Effector memory CD4-positive, alpha-beta T cell (primary cell): ENCODE results near the gene KCNC1.

Experiments
- DNase-seq, 3 donors: peaks; one replicate each; pipeline ENCODE4 v3.0.0-alpha.2; 2020
- H3K27ac ChIP-seq: 2 replicates; pipeline ENCODE4 v1.7.0; 2013; ENCODE audit warnings: mild to moderate bottlenecking, low read length, moderate library complexity; ENCODE audit not compliant: insufficient read depth, poor library complexity, severe bottlenecking
- H3K27me3 ChIP-seq: replicated peaks from 2 replicates; pipeline ENCODE4 v1.7.0; 2013; ENCODE audit warnings: mild to moderate bottlenecking, low read length; ENCODE audit not compliant: insufficient read depth, control insufficient read depth, poor library complexity, severe bottlenecking
- H3K36me3 ChIP-seq: 2 replicates; pipeline ENCODE4 v1.7.0; 2013; ENCODE audit warnings: mild to moderate bottlenecking, low read length, moderate library complexity; ENCODE audit not compliant: control insufficient read depth, insufficient read depth
- H3K4me1 ChIP-seq: 2 replicates; pipeline ENCODE4 v1.7.0; 2013; ENCODE audit warnings: low read length, mild to moderate bottlenecking; ENCODE audit not compliant: control insufficient read depth, insufficient read depth, poor library complexity, severe bottlenecking
- H3K4me3 ChIP-seq: 2 replicates; pipeline ENCODE4 v1.7.0; 2013; ENCODE audit warnings: low read length, low read depth, mild to moderate bottlenecking; ENCODE audit not compliant: insufficient read depth, poor library complexity, severe bottlenecking
- H3K9me3 ChIP-seq: 2 replicates; pipeline ENCODE4 v1.7.0; 2013; ENCODE audit warnings: mild to moderate bottlenecking, low read length, moderate library complexity; ENCODE audit not compliant: control insufficient read depth

KCNC1 gene

GRCh38 chr11:17753153-17753552 lies 18.6 kb downstream of the KCNC1 start:
- DNase-seq = no peak
- H3K27me3 ChIP-seq = no peaks in the 10 kb centered on the region
- no peaks in the 10 kb centered on the region for H3K9me3 ChIP-seq
- H3K4me1 ChIP-seq = no peaks in the 10 kb centered on the region
- no peak overlapping the region for H3K27ac ChIP-seq
- no peak overlapping the region for H3K4me3 ChIP-seq
- no peaks in the 10 kb centered on the region for H3K36me3 ChIP-seq

GRCh38 chr11:17753641-17754040 lies 19.1 kb downstream of the KCNC1 start:
- Histone ChIP-seq H3K27me3 (no peaks in the 10 kb centered on the region), H3K27ac (no peak overlapping the region), H3K4me1 (no peaks in the 10 kb centered on the region), H3K9me3 (no peaks in the 10 kb centered on the region), H3K4me3 (no peak overlapping the region), H3K36me3 (no peaks in the 10 kb centered on the region)
- DNase-seq = no peak

GRCh38 chr11:17755891-17756290 lies 21.3 kb downstream of the KCNC1 start:
- no peak overlapping the region for H3K27ac ChIP-seq
- H3K27me3 ChIP-seq = no peaks in the 10 kb centered on the region
- no peaks in the 10 kb centered on the region for H3K4me1 ChIP-seq
- no peaks in the 10 kb centered on the region for H3K9me3 ChIP-seq
- no peak for DNase-seq
- H3K4me3 ChIP-seq = no peak overlapping the region
- no peaks in the 10 kb centered on the region for H3K36me3 ChIP-seq

- Histone ChIP-seq H3K27me3 (no peaks in the 10 kb centered on the region), H3K9me3 (no peaks in the 10 kb centered on the region), H3K4me1 (no peaks in the 10 kb centered on the region), H3K27ac (no peak overlapping the region), H3K36me3 (no peaks in the 10 kb centered on the region), H3K4me3 (no peak overlapping the region)
- no peak for DNase-seq
Observed at GRCh38 chr11:17760102-17761029, 25.8 kb downstream of the KCNC1 start.

DNA sequence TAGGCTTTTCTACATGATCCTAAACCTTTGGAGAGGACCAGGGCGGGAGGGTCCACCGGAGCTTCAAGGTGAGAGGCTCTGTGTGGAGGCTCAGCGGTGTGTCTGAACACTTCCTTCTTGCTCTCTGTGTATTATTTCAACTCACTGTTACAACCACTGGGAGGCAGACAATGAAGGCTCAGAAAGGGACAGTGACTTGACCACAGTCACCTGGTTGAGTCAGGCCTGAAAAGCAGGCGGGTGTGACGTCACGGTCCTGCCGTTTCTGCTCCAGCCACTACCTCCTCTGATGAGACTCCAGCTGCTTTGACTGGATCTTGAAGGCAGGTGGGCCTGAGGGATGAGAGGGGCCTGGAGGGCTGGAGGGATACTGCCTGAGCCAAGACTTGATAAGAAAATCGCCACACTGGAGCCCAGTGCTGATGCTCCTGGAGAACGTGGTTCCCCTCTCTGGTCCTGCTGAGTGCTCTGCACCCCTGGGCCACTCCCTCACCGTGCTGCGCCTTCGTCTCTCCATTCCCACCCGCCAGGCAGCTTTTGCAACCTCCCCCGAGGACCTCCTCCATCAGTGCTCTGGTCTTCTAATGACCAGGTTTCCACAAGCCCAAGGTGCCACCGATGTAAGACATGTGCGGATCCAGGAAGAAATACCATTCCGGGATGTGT lies 27.9 kb downstream of the KCNC1 start:
- DNase-seq = no peak
- H3K4me3 ChIP-seq = no peak overlapping the region
- no peaks in the 10 kb centered on the region for H3K36me3 ChIP-seq
- no peaks in the 10 kb centered on the region for H3K27me3 ChIP-seq
- H3K4me1 ChIP-seq = no peaks in the 10 kb centered on the region
- no peak overlapping the region for H3K27ac ChIP-seq
- H3K9me3 ChIP-seq = no peaks in the 10 kb centered on the region

DNA sequence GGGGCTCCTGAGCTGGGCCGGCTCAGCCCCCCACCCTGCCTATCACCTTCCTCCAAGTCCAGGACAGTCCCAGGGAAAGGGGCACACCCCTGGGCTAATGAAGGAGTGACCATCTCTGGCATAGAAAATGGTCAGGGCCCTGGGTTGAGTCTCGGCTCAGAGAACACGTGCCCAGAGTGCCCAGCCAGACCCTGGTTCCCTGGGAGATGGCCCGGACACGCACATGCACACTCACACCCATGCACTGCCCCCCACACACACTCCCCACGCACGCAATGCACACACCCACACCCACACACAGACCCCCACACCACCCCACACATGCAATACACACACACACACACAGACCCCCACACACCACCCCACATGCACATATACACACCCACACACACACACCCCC lies 28.7 kb downstream of the KCNC1 start:
- Histone ChIP-seq H3K27me3 (no peaks in the 10 kb centered on the region), H3K36me3 (no peaks in the 10 kb centered on the region), H3K4me3 (no peak overlapping the region), H3K9me3 (no peaks in the 10 kb centered on the region), H3K27ac (no peak overlapping the region), H3K4me1 (no peaks in the 10 kb centered on the region)
- DNase-seq = no peak

- no peaks in the 10 kb centered on the region for H3K9me3 ChIP-seq
- no peaks in the 10 kb centered on the region for H3K4me1 ChIP-seq
- H3K36me3 ChIP-seq = no peaks in the 10 kb centered on the region
- no peak overlapping the region for H3K27ac ChIP-seq
- no peak for DNase-seq
- H3K27me3 ChIP-seq = no peaks in the 10 kb centered on the region
- H3K4me3 ChIP-seq = no peak overlapping the region
Observed at GRCh38 chr11:17763703-17764102, 29.1 kb downstream of the KCNC1 start.

DNA sequence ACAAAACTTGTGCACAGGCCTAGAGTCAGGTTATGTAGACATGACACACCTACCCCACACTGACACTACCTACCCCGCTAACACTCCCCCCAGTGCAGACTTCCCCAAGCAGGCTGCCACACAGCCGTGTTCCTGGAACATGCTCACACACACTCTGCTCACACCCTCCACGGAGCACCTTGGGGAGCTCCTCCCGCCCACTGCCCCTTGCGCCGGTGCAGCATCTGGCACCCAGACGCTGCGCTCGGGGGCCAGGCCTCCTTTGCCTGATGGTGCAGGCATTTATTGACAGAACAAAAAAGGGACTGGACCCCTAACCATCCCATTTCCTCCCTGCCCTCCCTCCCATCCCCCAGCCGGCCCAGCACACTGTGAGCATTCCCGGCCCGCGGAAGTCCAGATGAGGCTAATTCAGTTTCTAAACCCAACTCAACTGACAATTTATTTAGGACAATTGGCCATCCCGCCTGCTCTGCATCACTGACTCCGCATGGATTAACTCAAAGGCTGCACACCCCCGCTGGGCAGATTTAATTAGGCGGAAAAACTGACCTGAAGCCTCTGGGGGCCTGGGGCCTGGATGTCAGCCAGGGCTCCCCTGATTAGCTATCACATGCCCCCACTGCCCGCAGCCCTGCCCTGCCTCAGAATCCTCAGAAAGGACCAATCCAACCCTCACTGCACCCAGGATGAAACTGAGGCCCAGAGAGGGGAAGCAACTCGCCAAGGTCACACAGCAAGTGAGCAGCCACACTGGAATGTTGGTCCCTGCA lies 30.1 kb downstream of the KCNC1 start:
- Histone ChIP-seq H3K9me3 (no peaks in the 10 kb centered on the region), H3K4me3 (no peak overlapping the region), H3K27me3 (no peaks in the 10 kb centered on the region), H3K36me3 (no peaks in the 10 kb centered on the region), H3K27ac (no peak overlapping the region), H3K4me1 (no peaks in the 10 kb centered on the region)
- DNase-seq = no peak

GRCh38 chr11:17765356-17766072 lies 30.9 kb downstream of the KCNC1 start:
- DNase-seq = no peak
- Histone ChIP-seq H3K4me1 (no peaks in the 10 kb centered on the region), H3K27me3 (no peaks in the 10 kb centered on the region), H3K27ac (no peak overlapping the region), H3K9me3 (no peaks in the 10 kb centered on the region), H3K4me3 (no peak overlapping the region), H3K36me3 (no peaks in the 10 kb centered on the region)
